SK-N-MC (cell line): ENCODE measurements around the gene SMURF1.

Experiments used
- EZH2 ChIP-seq: fragments of 200-600 bp; sonication (generic); IDR thresholded peaks from one replicate; pipeline ENCODE4 v1.6.1; 2017; ENCODE audit warnings: antibody characterized with exemption
- FOXP2 ChIP-seq: optimal IDR thresholded peaks from 2 replicates; pipeline ENCODE3; 2011; ENCODE audit warnings: mild to moderate bottlenecking, moderate library complexity; ENCODE audit not compliant: insufficient read depth; ENCODE audit errors: extremely low read length, control extremely low read depth
- POLR2AphosphoS5 ChIP-seq: IDR thresholded peaks from 2 replicates; pipeline ENCODE4 v1.6.1; 2012; ENCODE audit warnings: mild to moderate bottlenecking, low read depth, low read length, borderline replicate concordance

- no peak for TF ChIP-seq FOXP2
- TF ChIP-seq EZH2, result no peak
- TF ChIP-seq POLR2AphosphoS5, result no peak
These were observed 103.6 kb downstream of the SMURF1 start for GRCh38 chr7:99040104-99040958.
